CD4-positive, alpha-beta T cell (primary cell): Measurements from ENCODE around the gene BOD1. TPM values are rescaled to one million over a fixed set of nuclear protein-coding genes. Genes with fewer than 3 reads are reported as not detected.

Experiments
- ATAC-seq: fragments of 200-7000 bp; cut with Tn5 transposase; one replicate; pipeline ENCODE4 v1.10.0; 2022; ENCODE audit warnings: mild to moderate bottlenecking; ENCODE audit not compliant: poor library complexity
- CTCF ChIA-PET: fragments of 350-600 bp; sonication (Branson Sonifier 250); formaldehyde crosslinking; loops from one replicate; lab custom pipeline; 2021; ENCODE audit warnings: antibody characterized with exemption, inconsistent platforms; lab: Charles Lee
- POLR2A ChIA-PET: fragments of 350-600 bp; sonication (Branson Sonifier 250); formaldehyde crosslinking; loops from one replicate; lab custom pipeline; 2021; ENCODE audit warnings: antibody characterized with exemption, inconsistent platforms; lab: Charles Lee
- DNase-seq, 14 experiments: peaks; one replicate each; pipeline ENCODE4 v3.0.0-alpha.2; 2013 to 2020; ENCODE audit warnings: mixed read lengths in 2 of 14
- H3K27ac ChIP-seq, 2 donors: one replicate each; pipeline versions ENCODE4 v1.5.1 to v1.7.0; 2013; ENCODE audit warnings: low read length in 2 of 2, low read depth in 1 of 2, mild to moderate bottlenecking in 1 of 2
- H3K27me3 ChIP-seq, 2 experiments: 1 replicate in 1 of 2; 2 replicates in 1 of 2; pipeline versions ENCODE4 v1.6.1 to v1.7.0; 2013; ENCODE audit warnings: low read length in 2 of 2, control low read depth in 1 of 2, mild to moderate bottlenecking in 1 of 2, moderate library complexity in 1 of 2; ENCODE audit not compliant: insufficient read depth in 2 of 2, control insufficient read depth in 1 of 2
- H3K36me3 ChIP-seq: one replicate; pipeline ENCODE4 v1.6.1; 2013; ENCODE audit warnings: low read length, control low read depth; ENCODE audit not compliant: insufficient read depth
- H3K4me1 ChIP-seq: one replicate; pipeline ENCODE4 v1.6.1; 2013; ENCODE audit warnings: low read length, control low read depth; ENCODE audit not compliant: insufficient read depth
- H3K4me3 ChIP-seq: one replicate; pipeline ENCODE4 v1.5.1; 2013; ENCODE audit warnings: mild to moderate bottlenecking, low read length, moderate library complexity
- H3K9me3 ChIP-seq, 2 experiments: 1 replicate in 1 of 2; 2 replicates in 1 of 2; pipeline versions ENCODE4 v1.6.1 to v1.7.0; 2013; ENCODE audit warnings: low read length in 2 of 2, mild to moderate bottlenecking in 2 of 2, control low read depth in 1 of 2, moderate library complexity in 1 of 2; ENCODE audit not compliant: control insufficient read depth in 1 of 2, insufficient read depth in 1 of 2
- H3K27ac Mint-ChIP-seq: one replicate; pipeline ENCODE4 v1.8.0; 2020; ENCODE audit warnings: mixed read lengths
- H3K27me3 Mint-ChIP-seq: one replicate; pipeline ENCODE4 v1.8.0; 2021; ENCODE audit warnings: mixed read lengths
- H3K36me3 Mint-ChIP-seq: one replicate; pipeline ENCODE4 v1.8.0; 2021; ENCODE audit warnings: low read depth, mixed read lengths
- H3K4me1 Mint-ChIP-seq: one replicate; pipeline ENCODE4 v1.8.0; 2021; ENCODE audit warnings: low read depth, mixed read lengths
- H3K4me3 Mint-ChIP-seq: one replicate; pipeline ENCODE4 v1.8.0; 2020; ENCODE audit warnings: mild to moderate bottlenecking, mixed read lengths
- H3K9me3 Mint-ChIP-seq: one replicate; pipeline ENCODE4 v1.8.0; 2020; ENCODE audit warnings: mixed read lengths
- intact Hi-C, 2 experiments: fragments of 100-400 bp; cut with DNase I in 1 of 2; cut with micrococcal nuclease in 1 of 2; formaldehyde crosslinking; loops; one replicate each; pipeline versions ENCODE4 v1.15.1 to v1.9.0; 2023 to 2025; cut with DNase I, micrococcal nuclease
- total RNA-seq, 174 experiments: library from RNA in 2 of 174; stranded (reverse) in 2 of 174; gene quantifications; one replicate each; pipeline ENCODE4 v1.2.3 and lab custom pipeline; 2021 to 2026
- TF ChIP-seq, protein P1 (sequence below): fragments of 200-600 bp; IDR thresholded peaks from one replicate; pipeline ENCODE4 v1.8.0; 2022; ENCODE audit warnings: antibody characterized with exemption, mild to moderate bottlenecking

BOD1 gene
- total RNA-seq, 2 experiments from 2014 or later, result 20.6 to 20.9 TPM

- DNase-seq, result no peak
- Histone ChIP-seq H3K4me1 (no peaks in the 10 kb centered on the region), H3K4me3 (no peak overlapping the region), H3K27me3 (peaks cover 0 to 8% of the 10 kb centered on the region in 2 experiments), H3K36me3 (no peaks in the 10 kb centered on the region), H3K27ac (no peak overlapping the region), H3K9me3 (no peaks in the 10 kb centered on the region)
- TF ChIP-seq, protein P1, sequence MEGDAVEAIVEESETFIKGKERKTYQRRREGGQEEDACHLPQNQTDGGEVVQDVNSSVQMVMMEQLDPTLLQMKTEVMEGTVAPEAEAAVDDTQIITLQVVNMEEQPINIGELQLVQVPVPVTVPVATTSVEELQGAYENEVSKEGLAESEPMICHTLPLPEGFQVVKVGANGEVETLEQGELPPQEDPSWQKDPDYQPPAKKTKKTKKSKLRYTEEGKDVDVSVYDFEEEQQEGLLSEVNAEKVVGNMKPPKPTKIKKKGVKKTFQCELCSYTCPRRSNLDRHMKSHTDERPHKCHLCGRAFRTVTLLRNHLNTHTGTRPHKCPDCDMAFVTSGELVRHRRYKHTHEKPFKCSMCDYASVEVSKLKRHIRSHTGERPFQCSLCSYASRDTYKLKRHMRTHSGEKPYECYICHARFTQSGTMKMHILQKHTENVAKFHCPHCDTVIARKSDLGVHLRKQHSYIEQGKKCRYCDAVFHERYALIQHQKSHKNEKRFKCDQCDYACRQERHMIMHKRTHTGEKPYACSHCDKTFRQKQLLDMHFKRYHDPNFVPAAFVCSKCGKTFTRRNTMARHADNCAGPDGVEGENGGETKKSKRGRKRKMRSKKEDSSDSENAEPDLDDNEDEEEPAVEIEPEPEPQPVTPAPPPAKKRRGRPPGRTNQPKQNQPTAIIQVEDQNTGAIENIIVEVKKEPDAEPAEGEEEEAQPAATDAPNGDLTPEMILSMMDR, result no peak
- Mint-ChIP-seq H3K27me3 (peaks cover 23% of the 10 kb centered on the region), H3K4me1 (no peaks in the 10 kb centered on the region), H3K27ac (no peak overlapping the region), H3K9me3 (no peaks in the 10 kb centered on the region), H3K4me3 (no peak overlapping the region), H3K36me3 (no peaks in the 10 kb centered on the region)
- POLR2A ChIA-PET, result no interaction called here
- ATAC-seq, result no peak
- intact Hi-C loops, result no loop called here
- CTCF ChIA-PET, result no interaction called here
Observed at GRCh38 chr5:173645890-173646574, 29.6 kb upstream of the BOD1 start.

GRCh38 chr5:173645437-173645807 lies 29.0 kb upstream of the BOD1 start:
- Mint-ChIP-seq H3K4me1 (no peaks in the 10 kb centered on the region), H3K9me3 (no peaks in the 10 kb centered on the region), H3K27ac (no peak overlapping the region), H3K36me3 (no peaks in the 10 kb centered on the region), H3K27me3 (peaks cover 17% of the 10 kb centered on the region), H3K4me3 (no peak overlapping the region)
- no peaks in the 10 kb centered on the region for H3K4me1 ChIP-seq
- H3K27me3 ChIP-seq, result peaks cover 0 to 8% of the 10 kb centered on the region in 2 experiments
- DNase-seq (no peak), ATAC-seq (no peak)
- ChIA-PET POLR2A (no interaction called here), CTCF (no interaction called here)
- TF ChIP-seq, protein P1, result no peak
- H3K4me3 ChIP-seq, result no peak overlapping the region
- H3K36me3 ChIP-seq, result no peaks in the 10 kb centered on the region
- intact Hi-C loops, result no loop called here
- no peaks in the 10 kb centered on the region for H3K9me3 ChIP-seq
- no peak overlapping the region for H3K27ac ChIP-seq

DNA sequence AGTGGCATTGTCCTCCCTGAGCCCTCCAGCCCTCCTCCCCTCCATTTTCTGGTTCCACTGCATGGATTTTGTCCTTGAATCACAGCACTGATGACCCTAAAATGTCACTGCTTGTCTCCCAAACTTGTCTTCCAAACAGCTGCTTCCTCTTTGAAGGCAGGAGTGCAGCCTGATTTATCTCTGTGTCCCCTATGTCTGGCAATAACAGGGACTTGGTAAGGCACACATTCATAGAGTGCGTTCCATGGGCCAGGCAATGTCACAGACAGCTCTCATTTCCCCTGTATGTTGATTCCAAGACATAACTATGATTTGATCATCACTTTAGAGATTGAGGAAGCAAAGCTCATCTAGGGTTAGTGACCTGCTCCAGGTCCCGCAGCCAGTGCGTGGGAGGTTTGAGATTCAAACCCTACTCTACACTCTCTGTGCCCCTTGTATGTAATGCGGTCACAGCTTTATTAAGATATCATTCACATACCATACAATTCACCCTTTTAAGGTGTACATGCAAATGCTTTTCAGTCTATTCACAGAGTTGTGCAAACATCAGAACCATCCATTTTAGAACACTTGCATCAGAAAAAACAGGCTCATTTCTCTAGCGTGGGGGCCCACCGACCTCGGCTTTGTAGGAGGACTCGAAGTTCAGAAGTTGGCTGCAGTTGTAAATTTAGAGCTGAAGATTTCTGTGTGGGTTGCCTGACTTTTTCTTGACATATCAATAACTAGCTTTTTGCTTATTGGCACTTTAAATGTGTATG lies 28.4 kb upstream of the BOD1 start:
- no peak for DNase-seq
- H3K9me3 ChIP-seq, result no peaks in the 10 kb centered on the region
- H3K9me3 Mint-ChIP-seq, result no peaks in the 10 kb centered on the region

More for the DNA sequence above, 28.4 kb upstream of the BOD1 start:
- Mint-ChIP-seq H3K27ac (no peak overlapping the region), H3K4me1 (no peaks in the 10 kb centered on the region), H3K36me3 (no peaks in the 10 kb centered on the region), H3K27me3 (peaks cover 11% of the 10 kb centered on the region), H3K4me3 (no peak overlapping the region)
- H3K4me3 ChIP-seq, result no peak overlapping the region
- ChIA-PET CTCF (no interaction called here), POLR2A (no interaction called here)
- intact Hi-C loops, result no loop called here
- TF ChIP-seq, protein P1, result no peak
- no peak overlapping the region for H3K27ac ChIP-seq
- peaks cover 0 to 8% of the 10 kb centered on the region in 2 experiments for H3K27me3 ChIP-seq
- no peaks in the 10 kb centered on the region for H3K4me1 ChIP-seq
- ATAC-seq, result no peak
- no peaks in the 10 kb centered on the region for H3K36me3 ChIP-seq
